ENCODE results near the gene TRNAU1AP.
"Not testable (repeated sequence)": the region's sequence is repeated elsewhere in the genome, so short reads cannot be mapped to it uniquely, and the experiment has no call there.

TRNAU1AP gene

GRCh38 chr1:28526886-28527285, 26.0 kb upstream of the TRNAU1AP start:
- DNase-seq (ENCODE audit: extremely low read depth, low read depth), result no peak
- TF ChIP-seq CTCF (IDR thresholded peaks at IDR 0.05; ENCODE audit: low read depth, low read length, missing control alignments), result no peak
- no peak overlapping the region for H3K4me3 ChIP-seq (replicated peaks; ENCODE audit: low read depth, low read length)

GRCh38 chr1:28530456-28530855, 22.4 kb upstream of the TRNAU1AP start:
- no peak for TF ChIP-seq CTCF (IDR thresholded peaks at IDR 0.05; ENCODE audit: low read depth, low read length, missing control alignments)
- no peak for DNase-seq (ENCODE audit: extremely low read depth, low read depth)
- no peak overlapping the region for H3K4me3 ChIP-seq (replicated peaks; ENCODE audit: low read depth, low read length)

GRCh38 chr1:28534671-28535070, 18.2 kb upstream of the TRNAU1AP start:
- no peak for DNase-seq (ENCODE audit: extremely low read depth, low read depth)
- no peak overlapping the region for H3K4me3 ChIP-seq (replicated peaks; ENCODE audit: low read depth, low read length)
- TF ChIP-seq CTCF (IDR thresholded peaks at IDR 0.05; ENCODE audit: low read depth, low read length, missing control alignments), result no peak

GRCh38 chr1:28535180-28535579, 17.7 kb upstream of the TRNAU1AP start:
- DNase-seq (ENCODE audit: extremely low read depth, low read depth), result no peak
- no peak for TF ChIP-seq CTCF (IDR thresholded peaks at IDR 0.05; ENCODE audit: low read depth, low read length, missing control alignments)
- no peak overlapping the region for H3K4me3 ChIP-seq (replicated peaks; ENCODE audit: low read depth, low read length)

GRCh38 chr1:28537457-28538199, 15.3 kb upstream of the TRNAU1AP start:
- H3K4me3 ChIP-seq (replicated peaks; ENCODE audit: low read depth, low read length), result no peak overlapping the region
- TF ChIP-seq CTCF (IDR thresholded peaks at IDR 0.05; ENCODE audit: low read depth, low read length, missing control alignments), result no peak
- no peak for DNase-seq (ENCODE audit: extremely low read depth, low read depth)

GRCh38 chr1:28538286-28538685, 14.6 kb upstream of the TRNAU1AP start:
- TF ChIP-seq CTCF (IDR thresholded peaks at IDR 0.05; ENCODE audit: low read depth, low read length, missing control alignments), result no peak
- no peak overlapping the region for H3K4me3 ChIP-seq (replicated peaks; ENCODE audit: low read depth, low read length)
- DNase-seq (ENCODE audit: extremely low read depth, low read depth), result no peak

- DNase-seq (ENCODE audit: extremely low read depth, low read depth), result no peak
- no peak overlapping the region for H3K4me3 ChIP-seq (replicated peaks; ENCODE audit: low read depth, low read length)
- TF ChIP-seq CTCF (IDR thresholded peaks at IDR 0.05; ENCODE audit: low read depth, low read length, missing control alignments), result peak; percentile 17
Observed at GRCh38 chr1:28540651-28541050, 12.2 kb upstream of the TRNAU1AP start.

- not testable (repeated sequence) for H3K4me3 ChIP-seq (replicated peaks; ENCODE audit: low read depth, low read length)
Observed at GRCh38 chr1:28541414-28542015, 11.4 kb upstream of the TRNAU1AP start.

More at GRCh38 chr1:28541414-28542015, 11.4 kb upstream of the TRNAU1AP start:
- DNase-seq (ENCODE audit: extremely low read depth, low read depth), result not testable (repeated sequence)

Measured in HFF-Myc (cell line).